A549 (cell line): ENCODE measurements around the gene STEAP1. TPM values are rescaled to one million over a fixed set of nuclear protein-coding genes. Genes with fewer than 3 reads are reported as not detected.

Experiments used
- ATAC-seq, 2 experiments: fragments of 200-7000 bp in 1 of 2; fragments of >200 bp in 1 of 2; cut with Nextera tagmentation in 1 of 2; cut with Tn5 transposase in 1 of 2; 3 replicates each; pipeline versions ENCODE4 v1.8.0 to v1.9.1; 2018 to 2020; ENCODE audit warnings: mild to moderate bottlenecking in 1 of 2, moderate library complexity in 1 of 2
- CTCF ChIA-PET: fragments of 300-600 bp; sonication (Branson Sonifier 250); formaldehyde crosslinking; extraction: SDS; loops from one replicate; lab custom pipeline; 2021; ENCODE audit warnings: antibody characterized with exemption, inconsistent platforms; lab: Yijun Ruan, JAX
- POLR2A ChIA-PET: fragments of 350-600 bp; formaldehyde crosslinking; extraction: SDS; loops from one replicate; lab custom pipeline; 2021; ENCODE audit warnings: antibody characterized with exemption, inconsistent platforms; lab: Yijun Ruan, JAX
- DNase-seq, 2 experiments: peaks; one replicate each; pipeline versions ENCODE4 v3.0.0 to v3.0.0-alpha.2; 2011 to 2016; ENCODE audit warnings: low read depth in 1 of 2, low spot score in 1 of 2
- FAIRE-seq: peaks from 2 replicates; lab custom pipeline; 2011; peaks lifted over from hg19 to GRCh38; lab: Jason Lieb, UNC
- H3K27ac ChIP-seq, 2 experiments: fragments of >200 bp; sonication (Bioruptor Twin); formaldehyde crosslinking; 3 replicates each; pipeline ENCODE4 v1.5.1; 2016 to 2017
- H3K4me1 ChIP-seq: fragments of >200 bp; sonication (Bioruptor Twin); formaldehyde crosslinking; 3 replicates; pipeline ENCODE4 v1.6.1; 2016
- H3K4me2 ChIP-seq: fragments of >200 bp; sonication (Bioruptor Twin); formaldehyde crosslinking; 3 replicates; pipeline ENCODE4 v1.6.1; 2016
- H3K4me3 ChIP-seq: fragments of >200 bp; sonication (Bioruptor Twin); formaldehyde crosslinking; 3 replicates; pipeline ENCODE4 v1.5.1; 2016
- H3K9me3 ChIP-seq: fragments of >200 bp; sonication (Bioruptor Twin); formaldehyde crosslinking; 3 replicates; pipeline ENCODE4 v1.6.1; 2016
- BHLHE40 ChIP-seq: IDR thresholded peaks from 2 replicates; pipeline ENCODE4 v1.6.1; 2012; ENCODE audit warnings: low read depth, low read length, inconsistent platforms
- CBX2 ChIP-seq: fragments of 200-600 bp; sonication (generic); IDR thresholded peaks from 2 replicates; pipeline ENCODE4 v1.6.1; 2016; ENCODE audit warnings: low read depth, mild to moderate bottlenecking, borderline replicate concordance
- CEBPB ChIP-seq, 2 experiments: fragments of >200 bp in 1 of 2; sonication (Bioruptor Twin) in 1 of 2; formaldehyde crosslinking in 1 of 2; IDR thresholded peaks; 2 replicates each; pipeline ENCODE4 v1.6.1; 2012 to 2016
- CHD4 ChIP-seq: fragments of 200-600 bp; sonication (generic); IDR thresholded peaks from 2 replicates; pipeline ENCODE4 v1.6.1; 2016; ENCODE audit warnings: antibody characterized with exemption, mild to moderate bottlenecking, borderline replicate concordance
- EP300 ChIP-seq, 2 experiments: fragments of >200 bp; sonication (Bioruptor Twin); formaldehyde crosslinking; IDR thresholded peaks; 2 replicates in 1 of 2; 3 replicates in 1 of 2; pipeline ENCODE4 v1.6.1; 2016 to 2017
- GATA3 ChIP-seq: IDR thresholded peaks from 2 replicates; pipeline ENCODE4 v1.6.1; 2012; ENCODE audit warnings: borderline replicate concordance
- HDAC2 ChIP-seq: fragments of 200-600 bp; sonication (generic); IDR thresholded peaks from 2 replicates; pipeline ENCODE4 v1.6.1; 2016
- HMGXB4 ChIP-seq: fragments of 250-450 bp; sonication (Bioruptor Pico); IDR thresholded peaks from 2 replicates; pipeline ENCODE4 v1.5.0; 2021; ENCODE audit warnings: mild to moderate bottlenecking, moderate library complexity, borderline replicate concordance
- HOXB13 ChIP-seq: fragments of 250-450 bp; sonication (Bioruptor Pico); IDR thresholded peaks from 2 replicates; pipeline ENCODE4 v1.5.0; 2020; ENCODE audit warnings: low read depth, mild to moderate bottlenecking, moderate library complexity
- MAZ ChIP-seq: fragments of 150-350 bp; IDR thresholded peaks from 2 replicates; pipeline ENCODE4 v1.6.1; 2014; ENCODE audit warnings: antibody characterized with exemption, low read depth, low read length, borderline replicate concordance
- MYC ChIP-seq: IDR thresholded peaks from 2 replicates; pipeline ENCODE4 v1.6.1; 2012; ENCODE audit warnings: mild to moderate bottlenecking, inconsistent platforms, low read length, improper control_type of control experiment, borderline replicate concordance
- NFE2L2 ChIP-seq: fragments of 150-350 bp; conservative IDR thresholded peaks from 2 replicates; pipeline ENCODE4 v1.6.1; 2014; ENCODE audit warnings: low read length
- POLR2AphosphoS2 ChIP-seq: conservative IDR thresholded peaks from 2 replicates; pipeline ENCODE4 v1.6.1; 2012; ENCODE audit warnings: low read length, improper control_type of control experiment, inconsistent platforms
- RAD21 ChIP-seq, 2 experiments: fragments of >200 bp in 1 of 2; sonication (Bioruptor Twin) in 1 of 2; formaldehyde crosslinking in 1 of 2; IDR thresholded peaks in 1 of 2; conservative IDR thresholded peaks in 1 of 2; 2 replicates in 1 of 2; 3 replicates in 1 of 2; pipeline ENCODE4 v1.6.1; 2012 to 2018; ENCODE audit warnings: inconsistent platforms in 1 of 2
- RARB ChIP-seq: fragments of 250-450 bp; sonication (Bioruptor Pico); IDR thresholded peaks from 2 replicates; pipeline ENCODE4 v1.8.0; 2021; ENCODE audit warnings: mild to moderate bottlenecking, moderate library complexity
- RCOR1 ChIP-seq: fragments of 150-350 bp; IDR thresholded peaks from 2 replicates; pipeline ENCODE4 v1.6.1; 2014; ENCODE audit warnings: antibody characterized with exemption, low read length, low read depth
- RNF2 ChIP-seq: fragments of 200-600 bp; sonication (generic); IDR thresholded peaks from 2 replicates; pipeline ENCODE4 v1.6.1; 2016; ENCODE audit warnings: low read depth, mild to moderate bottlenecking, antibody characterized with exemption, moderate library complexity, borderline replicate concordance
- TFCP2L1 ChIP-seq: fragments of 250-450 bp; sonication (Bioruptor Pico); IDR thresholded peaks from 2 replicates; pipeline ENCODE4 v1.5.0; 2021; ENCODE audit warnings: mild to moderate bottlenecking
- WGBS: methylation state at CpG from one replicate; pipeline ENCODE4 v1.1.6; 2017; ENCODE audit errors: missing lambda C conversion rate; 5-methylcytosine and 5-hydroxymethylcytosine counted together
- polyA plus RNA-seq, 4 experiments: library from polyadenylated mRNA; depleted of rRNA in 3 of 4; stranded (reverse); fragments of >200 nt; fragmentation: RNase III in 1 of 4; extraction: RNeasy Plus Mini Kit Qiagen cat#74134 plus additional on column Dnase treatment in 1 of 4; gene quantifications; 2 replicates in 3 of 4; 3 replicates in 1 of 4; pipeline ENCODE4 v1.2.3, GENCODE V29; 2011 to 2017

STEAP1 gene
- polyA plus RNA-seq, 2 of the 4 experiments (the other 2 are of a cell fraction) = 15.7 to 81.3 TPM

DNA sequence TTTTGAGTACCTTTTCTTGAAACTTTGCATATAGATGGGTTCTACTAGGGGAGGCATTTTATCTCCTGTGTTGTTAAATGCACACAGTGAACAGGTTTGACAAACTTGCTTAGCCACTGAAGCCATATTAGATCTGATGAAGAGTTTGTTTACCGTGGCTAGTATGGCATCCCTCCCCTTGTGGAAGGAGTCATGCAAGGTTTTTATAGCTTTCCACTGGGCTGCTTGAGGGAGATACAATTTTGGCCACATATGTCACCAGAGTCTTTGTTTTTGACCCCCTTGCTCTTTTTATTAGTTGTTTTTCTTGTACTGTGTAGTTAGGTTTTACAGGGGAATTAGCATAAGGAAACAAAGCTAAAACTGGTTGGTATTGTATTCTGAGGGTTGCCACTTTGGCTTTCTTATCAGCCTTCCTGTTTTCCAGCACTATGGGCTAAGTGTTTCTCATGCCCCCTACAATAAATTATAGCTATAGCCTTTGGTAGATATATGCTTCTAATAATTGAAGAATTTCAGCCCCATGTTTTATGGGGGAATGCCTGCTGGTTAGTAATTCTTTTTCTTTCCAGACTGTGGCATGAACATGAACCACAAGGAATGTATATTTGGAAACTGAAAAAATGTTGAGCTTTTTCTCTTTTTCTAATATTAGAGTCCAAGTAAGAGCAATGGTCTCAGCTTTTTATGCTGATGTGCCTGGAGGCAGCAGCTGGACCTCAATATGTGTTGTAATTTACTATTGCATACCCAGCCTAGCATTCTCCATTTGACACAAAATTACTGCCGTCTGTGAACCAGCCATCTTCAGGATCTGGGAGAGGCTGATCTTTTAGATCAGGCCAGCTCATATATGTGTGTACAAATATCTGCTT lies 38.8 kb downstream of the STEAP1 start:
- Histone ChIP-seq H3K4me2 (no peak overlapping the region), H3K4me3 (no peak overlapping the region), H3K27ac (no peak overlapping the region), H3K4me1 (peaks cover 6% of the 10 kb centered on the region; the same call in 1 of the 3 replicates), H3K9me3 (peaks cover 13% of the 10 kb centered on the region; the same call in 1 of the 3 replicates)
- ChIA-PET POLR2A (interaction anchor here (0.7 kb wide), 1 partner anchor 153 kb away, joined by 3 read pairs; no protein-coding TSS in a partner anchor), CTCF (interaction anchor here (0.6 to 4.2 kb wide), 5 partner anchors 17 to 235 kb away, joined by 3 to 28 read pairs (median 5); partner anchors contain the start of genes STEAP1 and STEAP2)
- DNase-seq (no peak), ATAC-seq (no peak), FAIRE-seq (no peak)
- WGBS = 46% methylated on average over 2 of the region's 2 CpGs
- TF ChIP-seq HMGXB4 = no peak
- TF ChIP-seq TFCP2L1 (CRISPR knock-in tag) = no peak
- no peak for TF ChIP-seq CBX2
- no peak for TF ChIP-seq POLR2AphosphoS2
- no peak for TF ChIP-seq MYC
- no peak for TF ChIP-seq RAD21 (conservative IDR thresholded peaks at IDR 0.05 in 1 of 2, IDR thresholded peaks at IDR 0.05 in 1 of 2)
- no peak for TF ChIP-seq EP300 (IDR thresholded peaks at IDR 0.05)
- no peak for TF ChIP-seq BHLHE40
- no peak for TF ChIP-seq RNF2
- no peak for TF ChIP-seq CEBPB (IDR thresholded peaks at IDR 0.05)
- no peak for TF ChIP-seq HOXB13 (CRISPR knock-in tag)
- TF ChIP-seq GATA3 = no peak
- TF ChIP-seq CHD4 = no peak
- TF ChIP-seq, all 56 proteins: peak for 0

DNA sequence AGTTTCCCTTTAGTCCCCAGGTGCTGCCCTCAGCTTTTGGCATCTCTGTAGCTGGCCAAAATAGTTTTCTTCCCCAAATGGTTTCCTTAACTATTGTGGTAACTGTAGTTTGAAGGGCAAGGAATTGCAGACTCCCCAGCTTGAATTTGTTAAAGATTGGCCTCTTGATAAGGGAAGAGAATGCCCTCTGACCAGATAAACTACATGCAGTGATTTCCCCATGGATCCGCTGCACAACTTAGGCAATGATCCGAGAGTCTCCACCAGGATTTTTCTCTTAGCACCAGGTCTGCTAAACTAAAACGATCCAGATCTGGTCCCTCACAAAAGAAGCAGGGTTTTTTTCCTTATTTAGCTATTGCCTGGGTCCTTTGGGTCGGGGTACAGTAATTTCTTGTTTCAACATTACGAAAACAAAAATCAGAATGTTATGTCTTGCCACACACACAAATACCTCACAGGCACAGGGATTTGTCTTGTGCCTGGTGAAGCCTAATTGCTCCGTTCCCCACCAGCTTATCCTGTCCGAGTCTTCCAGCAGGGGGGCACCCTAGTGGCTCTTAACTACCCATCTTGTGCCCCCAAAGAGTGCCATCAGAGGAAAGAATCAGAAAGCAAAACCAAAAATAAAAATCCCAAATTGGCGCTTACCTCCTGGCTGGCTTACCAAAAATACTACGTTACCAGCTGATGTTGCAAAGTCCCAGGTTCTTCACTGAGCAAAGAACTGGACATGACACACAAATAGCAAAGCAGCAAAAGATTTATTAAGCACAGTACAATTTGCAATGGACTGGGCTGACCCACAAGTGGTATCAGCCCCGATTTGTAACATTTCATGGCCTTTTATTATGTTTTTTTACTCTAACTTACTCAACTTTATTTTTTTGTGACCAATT lies 40.9 kb downstream of the STEAP1 start:
- FAIRE-seq = no peak
- H3K4me2 ChIP-seq = no peak overlapping the region
- H3K27ac ChIP-seq = no peak overlapping the region
- H3K4me3 ChIP-seq = no peak overlapping the region
- ATAC-seq = no peak
- DNase-seq = no peak
- 60% methylated on average over 10 of the region's 10 CpGs for WGBS
- ChIA-PET CTCF (interaction anchor here (0.8 to 4.2 kb wide), 4 partner anchors 9 to 43 kb away, joined by 4 to 28 read pairs (median 8); partner anchors contain the start of genes STEAP1 and STEAP2), POLR2A (no interaction called here)
- H3K4me1 ChIP-seq = no peaks in the 10 kb centered on the region
- TF ChIP-seq MAZ (no peak), RCOR1 (no peak), HDAC2 (no peak), GATA3 (no peak), RARB (CRISPR knock-in tag) (no peak), NFE2L2 (no peak), CEBPB (IDR thresholded peaks at IDR 0.05) (no peak)
- peaks cover 10% of the 10 kb centered on the region; the same call in 1 of the 3 replicates for H3K9me3 ChIP-seq
